SK-MEL-5 (cell line): ENCODE measurements around the gene VPS29. TPM values are rescaled to one million over a fixed set of nuclear protein-coding genes. Genes with fewer than 3 reads are reported as not detected.
"Not testable (repeated sequence)": the region's sequence is repeated elsewhere in the genome, so short reads cannot be mapped to it uniquely, and the experiment has no call there.

Experiments used
- DNase-seq: peaks from one replicate; pipeline ENCODE4 v3.0.0-alpha.2; 2016; ENCODE audit warnings: low read depth, low spot score
- in situ Hi-C: cut with HindIII; loops from 2 replicates; pipeline ENCODE4 v1.10.0; 2016; ENCODE audit warnings: low sequenced_read_pairs, high pct_unique_total_duplicates, low pct_unique_long_range_greater_than_20kb
- polyA plus RNA-seq, 2 experiments: library from polyadenylated mRNA; depleted of rRNA; stranded (reverse); fragments of >200 nt; gene quantifications; 2 replicates each; pipeline ENCODE4 v1.2.3, GENCODE V29; 2015
- total RNA-seq: library from RNA; depleted of rRNA; stranded (reverse); fragments of >200 nt; shearing (Covaris generic); gene quantifications from 2 replicates; pipeline ENCODE4 v1.2.3, GENCODE V29; 2014; rRNA removed

VPS29 gene
- 62.1 and 76.5 TPM in 2 replicates for total RNA-seq
- polyA plus RNA-seq (2015; cell fraction: cytosol; rRNA removed): 66.2 and 93.4 TPM in 2 replicates
- polyA plus RNA-seq (2015; cell fraction: nucleus; rRNA removed): 235 and 333 TPM in 2 replicates

GRCh38 chr12:110501752-110502738, at the start of gene VPS29, which contains the start of gene RAD9B:
TSS of gene VPS29 (minus strand) at chr12:110502111. CDS start at chr12:110502051, 60 bp downstream.
TSS of gene RAD9B (plus strand) at chr12:110502331. CDS start at chr12:110502338, 7 bp downstream.
- peak; percentile 99 for DNase-seq
- in situ Hi-C loops: no loop called here

- in situ Hi-C loops: no loop called here
- DNase-seq: no peak
Observed at GRCh38 chr12:110550981-110551380, 49.1 kb upstream of the VPS29 start.

- in situ Hi-C loops: no loop called here
- DNase-seq: no peak
Observed at GRCh38 chr12:110549716-110550115, 47.8 kb upstream of the VPS29 start.

- no peak for DNase-seq
Observed at GRCh38 chr12:110548678-110549077, 46.8 kb upstream of the VPS29 start.

GRCh38 chr12:110547090-110547489, 45.2 kb upstream of the VPS29 start:
- no peak for DNase-seq
- in situ Hi-C loops: no loop called here

More at GRCh38 chr12:110548678-110549077, 46.8 kb upstream of the VPS29 start:
- in situ Hi-C loops: no loop called here

GRCh38 chr12:110546339-110546738, 44.4 kb upstream of the VPS29 start:
- DNase-seq: no peak
- in situ Hi-C loops: no loop called here

GRCh38 chr12:110545812-110546211, 43.9 kb upstream of the VPS29 start:
- no peak for DNase-seq
- in situ Hi-C loops: no loop called here

- DNase-seq, in situ Hi-C loops: not testable (repeated sequence)
Observed at GRCh38 chr12:110545259-110545658, 43.3 kb upstream of the VPS29 start.

GRCh38 chr12:110543965-110544364, 42.1 kb upstream of the VPS29 start:
- no peak for DNase-seq
- in situ Hi-C loops: no loop called here

GRCh38 chr12:110543252-110543959, 41.5 kb upstream of the VPS29 start:
- peak; percentile 94 for DNase-seq
- in situ Hi-C loops: no loop called here

- no peak for DNase-seq
- in situ Hi-C loops: no loop called here
Observed at GRCh38 chr12:110540048-110540447, 38.1 kb upstream of the VPS29 start.

- in situ Hi-C loops: no loop called here
- no peak for DNase-seq
Observed at GRCh38 chr12:110538869-110539622, 37.1 kb upstream of the VPS29 start.

GRCh38 chr12:110537605-110538409, 35.9 kb upstream of the VPS29 start:
- DNase-seq: peak; percentile 62
- in situ Hi-C loops: no loop called here

GRCh38 chr12:110536834-110537604, 35.1 kb upstream of the VPS29 start:
- DNase-seq: no peak
- in situ Hi-C loops: no loop called here

- no peak for DNase-seq
- in situ Hi-C loops: no loop called here
Observed at GRCh38 chr12:110534811-110535210, 32.9 kb upstream of the VPS29 start.

- in situ Hi-C loops: no loop called here
- no peak for DNase-seq
Observed at GRCh38 chr12:110533607-110534006, 31.7 kb upstream of the VPS29 start.
